DMS79 (cell line): ENCODE results near the gene RFC3.

Experiments used
- DNase-seq: peaks from one replicate; lab custom pipeline; 2025; lab: John Stamatoyannopoulos, UW

RFC3 gene

GRCh38 chr13:33868343-33868994 is 50.5 kb downstream of the RFC3 start:
- no peak for DNase-seq

- no peak for DNase-seq
These were observed 51.1 kb downstream of the RFC3 start for GRCh38 chr13:33869005-33869404.

- no peak for DNase-seq
These were observed 52.2 kb downstream of the RFC3 start for GRCh38 chr13:33870046-33870668.

- DNase-seq = no peak
These were observed 53.5 kb downstream of the RFC3 start for GRCh38 chr13:33871207-33872004.

GRCh38 chr13:33872005-33872351 is 54.0 kb downstream of the RFC3 start:
- DNase-seq = no peak

- DNase-seq = no peak
These were observed 55.4 kb downstream of the RFC3 start for GRCh38 chr13:33873251-33873908.

- DNase-seq = no peak
These were observed 56.9 kb downstream of the RFC3 start for GRCh38 chr13:33874871-33875270.

GRCh38 chr13:33875618-33876401 is 57.9 kb downstream of the RFC3 start:
- no peak for DNase-seq

GRCh38 chr13:33876716-33877394 is 58.9 kb downstream of the RFC3 start:
- no peak for DNase-seq

GRCh38 chr13:33879118-33879517 is 61.2 kb downstream of the RFC3 start:
- DNase-seq = no peak

GRCh38 chr13:33882804-33883203 is 64.9 kb downstream of the RFC3 start:
- DNase-seq = no peak

GRCh38 chr13:33884531-33885220 is 66.7 kb downstream of the RFC3 start:
- no peak for DNase-seq
